B cell (primary cell): ENCODE results near the gene FRMD4A. TPM values are rescaled to one million over a fixed set of nuclear protein-coding genes. Genes with fewer than 3 reads are reported as not detected.

ENCODE experiments used
- ATAC-seq: fragments of 200-7000 bp; cut with Tn5 transposase; one replicate; pipeline ENCODE4 v1.10.0; 2021; ENCODE audit warnings: low read depth, mild to moderate bottlenecking, moderate number of reproducible peaks, moderate library complexity
- CTCF ChIA-PET: fragments of 350-600 bp; sonication (Branson Sonifier 250); formaldehyde crosslinking; loops from one replicate; lab custom pipeline; 2021; ENCODE audit warnings: antibody characterized with exemption, inconsistent platforms; lab: Charles Lee
- POLR2A ChIA-PET: fragments of 350-600 bp; sonication (Branson Sonifier 250); formaldehyde crosslinking; loops from one replicate; lab custom pipeline; 2021; ENCODE audit warnings: antibody characterized with exemption; lab: Charles Lee
- DNase-seq: peaks from one replicate; pipeline ENCODE4 v3.0.0; 2013
- H2AFZ ChIP-seq: 2 replicates; pipeline ENCODE4 v1.6.1; 2012; ENCODE audit warnings: mild to moderate bottlenecking, low read depth, low read length; ENCODE audit not compliant: insufficient read depth, poor library complexity, severe bottlenecking
- H3K27ac ChIP-seq, 2 donors: 1 replicate in 1 of 2; 2 replicates in 1 of 2; pipeline ENCODE4 v1.5.1; 2012 to 2013; ENCODE audit warnings: low read length in 2 of 2, mild to moderate bottlenecking in 2 of 2, moderate library complexity in 1 of 2
- H3K27me3 ChIP-seq, 4 experiments: fragments of 200-600 bp in 1 of 4; sonication (generic) in 1 of 4; replicated peaks in 1 of 4; 1 replicate in 2 of 4; 2 replicates in 2 of 4; pipeline versions ENCODE4 v1.6.1 to v1.7.0; 2013 to 2016; ENCODE audit warnings: low read length in 3 of 4, mild to moderate bottlenecking in 2 of 4, mixed read lengths in 1 of 4, moderate library complexity in 1 of 4; ENCODE audit not compliant: insufficient read depth in 4 of 4, control insufficient read depth in 3 of 4; ENCODE audit errors: control extremely low read depth in 1 of 4
- H3K36me3 ChIP-seq, 2 experiments: replicated peaks in 1 of 2; 1 replicate in 1 of 2; 2 replicates in 1 of 2; pipeline versions ENCODE4 v1.6.1 to v1.7.1; 2013; ENCODE audit warnings: low read length in 1 of 2; ENCODE audit not compliant: insufficient read depth in 2 of 2, control insufficient read depth in 1 of 2; ENCODE audit errors: control extremely low read depth in 1 of 2, extremely low read depth in 1 of 2
- H3K4me1 ChIP-seq, 2 donors: fragments of 200-600 bp in 1 of 2; sonication (generic) in 1 of 2; 1 replicate in 1 of 2; 2 replicates in 1 of 2; pipeline versions ENCODE4 v1.5.1 to v1.6.1; 2013 to 2017; ENCODE audit warnings: low read length in 2 of 2; ENCODE audit not compliant: control insufficient read depth in 2 of 2, insufficient read depth in 2 of 2
- H3K4me2 ChIP-seq: replicated peaks from 2 replicates; pipeline ENCODE3; 2012; ENCODE audit warnings: mild to moderate bottlenecking, low read depth, low read length; ENCODE audit not compliant: poor library complexity, severe bottlenecking
- H3K4me3 ChIP-seq, 5 experiments: fragments of 200-600 bp in 1 of 5; sonication (generic) in 1 of 5; 1 replicate in 3 of 5; 2 replicates in 2 of 5; pipeline versions ENCODE4 v1.5.1 to v1.7.0; 2011 to 2016; ENCODE audit warnings: low read length in 4 of 5, mild to moderate bottlenecking in 4 of 5, low read depth in 2 of 5, control low read depth in 1 of 5, moderate library complexity in 1 of 5; ENCODE audit not compliant: insufficient read depth in 1 of 5; ENCODE audit errors: control extremely low read depth in 1 of 5, extremely low read depth in 1 of 5
- H3K79me2 ChIP-seq: fragments of 200-600 bp; sonication (generic); one replicate; pipeline ENCODE4 v1.6.0; 2016; ENCODE audit warnings: low read length; ENCODE audit not compliant: control insufficient read depth, insufficient read depth
- H3K9ac ChIP-seq: fragments of 200-600 bp; sonication (generic); 2 replicates; pipeline ENCODE4 v1.6.1; 2017; ENCODE audit warnings: mild to moderate bottlenecking, low read length, moderate library complexity
- H3K9me3 ChIP-seq, 3 donors: one replicate each; pipeline versions ENCODE4 v1.6.1 to v1.7.1; 2013; ENCODE audit warnings: low read length in 2 of 3; ENCODE audit not compliant: control insufficient read depth in 2 of 3, insufficient read depth in 1 of 3; ENCODE audit errors: control extremely low read depth in 1 of 3
- H4K20me1 ChIP-seq: 2 replicates; pipeline ENCODE4 v1.6.0; 2012; ENCODE audit warnings: mild to moderate bottlenecking, low read length; ENCODE audit not compliant: insufficient read depth, control insufficient read depth, poor library complexity, severe bottlenecking
- H3K27ac Mint-ChIP-seq: one replicate; pipeline ENCODE4 v1.8.0; 2021; ENCODE audit warnings: mixed read lengths
- H3K27me3 Mint-ChIP-seq: one replicate; pipeline ENCODE4 v1.8.0; 2021; ENCODE audit warnings: mixed read lengths
- H3K4me1 Mint-ChIP-seq: one replicate; pipeline ENCODE4 v1.8.0; 2021; ENCODE audit warnings: mixed read lengths
- H3K4me3 Mint-ChIP-seq: one replicate; pipeline ENCODE4 v1.8.0; 2021; ENCODE audit warnings: mixed read lengths
- H3K9me3 Mint-ChIP-seq: one replicate; pipeline ENCODE4 v1.8.0; 2022; ENCODE audit warnings: mixed read lengths; ENCODE audit not compliant: insufficient read depth
- EZH2 ChIP-seq: IDR thresholded peaks from 2 replicates; pipeline ENCODE4 v1.6.1; 2012; ENCODE audit warnings: borderline replicate concordance, low read depth, mild to moderate bottlenecking, moderate library complexity, low read length; ENCODE audit not compliant: insufficient read depth, poor library complexity, severe bottlenecking
- WGBS: methylation state at CpG from one replicate; pipeline ENCODE4 v1.1.5; 2013; ENCODE audit warnings: missing lambda C conversion rate; ENCODE audit not compliant: insufficient coverage; 5-methylcytosine and 5-hydroxymethylcytosine counted together
- intact Hi-C: fragments of 100-400 bp; cut with micrococcal nuclease; formaldehyde crosslinking; loops from one replicate; pipeline ENCODE4 v1.10.0; 2022
- polyA plus RNA-seq: library from polyadenylated mRNA; depleted of rRNA; stranded (reverse); fragments of >200 nt; gene quantifications from 2 replicates; pipeline ENCODE4 v1.2.3, GENCODE V29; 2012
- total RNA-seq, 2 donors: library from RNA; stranded (reverse); fragments of 120-200 nt in 1 of 2; gene quantifications; 1 replicate in 1 of 2; 2 replicates in 1 of 2; pipeline versions ENCODE4 v1.2.3 to v1.2.4, GENCODE V29; 2013 to 2022
- TF ChIP-seq, protein P1 (sequence below): fragments of 200-600 bp; IDR thresholded peaks from one replicate; pipeline ENCODE4 v1.8.0; 2022; ENCODE audit warnings: antibody characterized with exemption, mild to moderate bottlenecking

FRMD4A gene
- total and polyA plus RNA-seq, 2 donors (not counting 1 experiment from before 2014, with no cell fraction given), result 0.76 to 3.4 TPM

DNA sequence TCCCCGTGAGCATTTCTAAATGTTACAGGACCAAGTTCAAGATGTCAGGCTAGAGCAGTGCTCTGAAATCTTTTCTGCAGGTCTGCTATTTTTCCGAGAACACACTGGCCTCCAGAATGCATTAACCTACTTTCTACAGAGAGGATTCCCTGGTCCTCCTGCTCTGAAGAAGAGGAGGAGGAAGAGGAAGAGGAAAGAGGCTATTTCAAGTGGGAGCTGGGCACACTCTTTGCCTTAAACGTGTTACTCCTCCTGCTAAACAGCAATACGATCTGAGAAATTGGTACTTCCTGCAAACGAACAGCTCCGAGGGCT lies 157.4 kb downstream of the FRMD4A start:
- H3K4me1 Mint-ChIP-seq, result peaks cover 16% of the 10 kb centered on the region
- peaks cover 74% of the 10 kb centered on the region for H3K27me3 Mint-ChIP-seq
- peak overlapping the region; percentile 87 for H3K4me3 Mint-ChIP-seq
- Histone ChIP-seq H3K79me2 (no peaks in the 10 kb centered on the region), H4K20me1 (no peaks in the 10 kb centered on the region), H3K27me3 (peaks cover 0 to 51% (median 33%) of the 10 kb centered on the region in 4 experiments), H3K4me2 (peak overlapping the region; percentile 90), H3K4me3 (peak overlapping the region in 4 of 5 experiments; percentile 11 to 55 (median 50)), H2AFZ (peak overlapping the region; percentile 82), H3K36me3 (no peaks in the 10 kb centered on the region), H3K4me1 (peaks cover 16 to 18% of the 10 kb centered on the region in 2 donors), H3K9me3 (no peaks in the 10 kb centered on the region), H3K9ac (peak overlapping the region; percentile 55), H3K27ac (no peak overlapping the region)
- intact Hi-C loops, result no loop called here
- ATAC-seq (peak; percentile 28), DNase-seq (no peak)
- WGBS, result 6% methylated on average over 5 of the region's 6 CpGs
- CTCF ChIA-PET, result interaction anchor here (1.0 to 1.4 kb wide), 4 partner anchors 13 to 514 kb away, joined by 3 to 5 read pairs (median 4); no protein-coding TSS in a partner anchor
- H3K27ac Mint-ChIP-seq, result no peak overlapping the region
- TF ChIP-seq EZH2, result no peak
- TF ChIP-seq, protein P1, sequence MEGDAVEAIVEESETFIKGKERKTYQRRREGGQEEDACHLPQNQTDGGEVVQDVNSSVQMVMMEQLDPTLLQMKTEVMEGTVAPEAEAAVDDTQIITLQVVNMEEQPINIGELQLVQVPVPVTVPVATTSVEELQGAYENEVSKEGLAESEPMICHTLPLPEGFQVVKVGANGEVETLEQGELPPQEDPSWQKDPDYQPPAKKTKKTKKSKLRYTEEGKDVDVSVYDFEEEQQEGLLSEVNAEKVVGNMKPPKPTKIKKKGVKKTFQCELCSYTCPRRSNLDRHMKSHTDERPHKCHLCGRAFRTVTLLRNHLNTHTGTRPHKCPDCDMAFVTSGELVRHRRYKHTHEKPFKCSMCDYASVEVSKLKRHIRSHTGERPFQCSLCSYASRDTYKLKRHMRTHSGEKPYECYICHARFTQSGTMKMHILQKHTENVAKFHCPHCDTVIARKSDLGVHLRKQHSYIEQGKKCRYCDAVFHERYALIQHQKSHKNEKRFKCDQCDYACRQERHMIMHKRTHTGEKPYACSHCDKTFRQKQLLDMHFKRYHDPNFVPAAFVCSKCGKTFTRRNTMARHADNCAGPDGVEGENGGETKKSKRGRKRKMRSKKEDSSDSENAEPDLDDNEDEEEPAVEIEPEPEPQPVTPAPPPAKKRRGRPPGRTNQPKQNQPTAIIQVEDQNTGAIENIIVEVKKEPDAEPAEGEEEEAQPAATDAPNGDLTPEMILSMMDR, result no peak
- no peaks in the 10 kb centered on the region for H3K9me3 Mint-ChIP-seq
- POLR2A ChIA-PET, result no interaction called here

DNA sequence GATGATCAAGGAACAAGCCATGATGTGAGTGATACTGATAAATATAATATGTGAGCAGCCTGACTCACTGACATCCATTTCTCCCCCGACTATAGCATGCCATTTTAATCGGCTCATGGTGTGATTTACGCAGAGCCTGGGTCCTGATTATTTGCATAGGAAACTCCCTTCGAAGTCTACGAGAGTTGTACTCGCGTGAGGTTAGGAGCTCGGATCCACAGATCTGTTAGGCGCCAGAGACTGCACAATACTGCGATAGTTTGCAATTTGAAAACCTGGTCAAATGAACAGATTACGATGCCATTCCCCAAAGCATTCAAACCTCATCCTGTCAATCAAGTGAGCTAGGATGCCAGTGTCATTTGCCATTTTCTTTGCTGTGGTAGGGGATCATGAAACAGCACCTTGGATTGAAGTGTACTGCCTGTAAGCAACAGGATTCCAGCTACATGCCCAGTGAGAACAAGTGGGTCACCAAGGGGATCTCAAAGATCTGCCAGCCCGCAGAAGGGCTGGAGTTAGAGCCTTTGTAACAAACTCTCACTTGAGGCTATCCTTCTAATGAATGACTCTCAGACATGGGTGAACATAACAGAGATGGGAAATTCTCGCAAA lies 158.3 kb downstream of the FRMD4A start:
- Histone ChIP-seq H3K4me1 (peaks cover 16 to 18% of the 10 kb centered on the region in 2 donors), H3K9me3 (no peaks in the 10 kb centered on the region), H3K4me2 (no peak overlapping the region), H3K79me2 (no peaks in the 10 kb centered on the region), H3K27ac (no peak overlapping the region), H3K36me3 (no peaks in the 10 kb centered on the region), H3K27me3 (peaks cover 0 to 50% (median 29%) of the 10 kb centered on the region in 4 experiments), H3K4me3 (no peak overlapping the region), H2AFZ (no peak overlapping the region), H3K9ac (no peak overlapping the region), H4K20me1 (no peaks in the 10 kb centered on the region)
- TF ChIP-seq, protein P1, result no peak
- TF ChIP-seq EZH2, result no peak
- Mint-ChIP-seq H3K9me3 (no peaks in the 10 kb centered on the region), H3K4me1 (peaks cover 16% of the 10 kb centered on the region), H3K27me3 (peaks cover 78% of the 10 kb centered on the region), H3K4me3 (peak overlapping the region; percentile 16), H3K27ac (no peak overlapping the region)
- ChIA-PET CTCF (interaction anchor here (0.7 to 1.4 kb wide), 2 partner anchors 23 to 801 kb away, joined by 3 read pairs; no protein-coding TSS in a partner anchor), POLR2A (interaction anchor here (0.6 kb wide), 1 partner anchor 794 kb away, joined by 6 read pairs; no protein-coding TSS in a partner anchor)
- intact Hi-C loops, result no loop called here
- no peak for DNase-seq
- no peak for ATAC-seq
- 95% methylated on average over 10 of the region's 13 CpGs for WGBS
